PC-9 (cell line): ENCODE results near the gene OR2H1. TPM values are rescaled to one million over a fixed set of nuclear protein-coding genes. Genes with fewer than 3 reads are reported as not detected.

Experiments
- BruUV-seq: library from RNA; stranded (reverse); fragments of 400-500 nt; replicated peaks from 2 replicates; lab custom pipeline; 2021; lab: Mats Ljungman, UMichigan
- CTCF ChIA-PET: fragments of 300-600 bp; sonication (Branson Sonifier 250); formaldehyde crosslinking; loops from one replicate; lab custom pipeline; 2022; ENCODE audit warnings: antibody characterized with exemption; lab: Charles Lee
- POLR2A ChIA-PET: fragments of 300-600 bp; sonication (Branson Sonifier 250); formaldehyde crosslinking; loops from one replicate; lab custom pipeline; 2022; ENCODE audit warnings: antibody characterized with exemption; ENCODE audit not compliant: unreplicated experiment; lab: Charles Lee
- DNase-seq, 2 experiments: peaks; one replicate each; pipeline versions ENCODE4 v3.0.0 to v3.0.0-alpha.2; 2015 to 2022; ENCODE audit warnings: mixed read lengths in 1 of 2
- H2AFZ ChIP-seq: fragments of 200-600 bp; sonication (generic); 2 replicates; pipeline ENCODE4 v1.8.1; 2017; ENCODE audit warnings: antibody characterized with exemption
- H3F3A ChIP-seq: fragments of 200-600 bp; sonication (generic); 2 replicates; pipeline ENCODE4 v1.8.1; 2017; ENCODE audit warnings: antibody characterized with exemption, mild to moderate bottlenecking, low read depth; ENCODE audit not compliant: insufficient read depth
- H3K27ac ChIP-seq: fragments of 200-600 bp; sonication (generic); 2 replicates; pipeline ENCODE4 v1.6.1; 2016; ENCODE audit warnings: mixed run types
- H3K27me3 ChIP-seq: fragments of 200-600 bp; sonication (generic); 2 replicates; pipeline ENCODE4 v1.6.1; 2016; ENCODE audit warnings: low read depth, mixed run types; ENCODE audit not compliant: insufficient read depth
- H3K36me3 ChIP-seq: fragments of 200-600 bp; sonication (generic); 2 replicates; pipeline ENCODE4 v1.6.1; 2016; ENCODE audit warnings: low read depth, mixed run types
- H3K4me1 ChIP-seq: fragments of 200-600 bp; sonication (generic); replicated peaks from 2 replicates; pipeline ENCODE4 v1.6.1; 2016; ENCODE audit warnings: mixed run types; ENCODE audit not compliant: insufficient read depth
- H3K4me2 ChIP-seq: fragments of 200-600 bp; sonication (generic); 2 replicates; pipeline ENCODE4 v1.6.1; 2017; ENCODE audit warnings: mixed run types
- H3K4me3 ChIP-seq: fragments of 200-600 bp; sonication (generic); 2 replicates; pipeline ENCODE4 v1.6.1; 2016; ENCODE audit warnings: mixed run types
- H3K79me2 ChIP-seq: fragments of 200-600 bp; sonication (generic); 2 replicates; pipeline ENCODE4 v1.6.1; 2017; ENCODE audit warnings: low read depth, mixed run types
- H3K9me2 ChIP-seq: fragments of 200-600 bp; sonication (generic); 2 replicates; pipeline ENCODE4 v1.8.1; 2017; ENCODE audit warnings: mild to moderate bottlenecking; ENCODE audit not compliant: insufficient read depth
- H3K9me3 ChIP-seq: fragments of 200-600 bp; sonication (generic); 2 replicates; pipeline ENCODE4 v1.8.1; 2016; ENCODE audit warnings: low read depth; ENCODE audit not compliant: insufficient read depth
- H4K20me1 ChIP-seq: fragments of 200-600 bp; sonication (generic); 2 replicates; pipeline ENCODE4 v1.8.1; 2017; ENCODE audit not compliant: insufficient read depth
- EZH2 ChIP-seq: fragments of 200-600 bp; sonication (generic); IDR thresholded peaks from 2 replicates; pipeline ENCODE4 v1.8.0; 2017; ENCODE audit warnings: antibody characterized with exemption, low read depth
- intact Hi-C: fragments of 100-400 bp; cut with micrococcal nuclease; formaldehyde crosslinking; loops from one replicate; pipeline ENCODE4 v1.10.0; 2022; ENCODE audit not compliant: unreplicated experiment
- total RNA-seq: library from RNA; stranded (reverse); gene quantifications from 2 replicates; pipeline ENCODE4 v1.2.3, GENCODE V29; 2021
- TF ChIP-seq, protein P1 (sequence below): fragments of 200-600 bp; sonication (generic); conservative IDR thresholded peaks from 2 replicates; pipeline ENCODE4 v1.6.1; 2017; ENCODE audit warnings: mixed run types, antibody characterized with exemption, mild to moderate bottlenecking, moderate library complexity

The OR2H1 gene
- total RNA-seq, 1 experiment from 2014 or later = not detected

DNA sequence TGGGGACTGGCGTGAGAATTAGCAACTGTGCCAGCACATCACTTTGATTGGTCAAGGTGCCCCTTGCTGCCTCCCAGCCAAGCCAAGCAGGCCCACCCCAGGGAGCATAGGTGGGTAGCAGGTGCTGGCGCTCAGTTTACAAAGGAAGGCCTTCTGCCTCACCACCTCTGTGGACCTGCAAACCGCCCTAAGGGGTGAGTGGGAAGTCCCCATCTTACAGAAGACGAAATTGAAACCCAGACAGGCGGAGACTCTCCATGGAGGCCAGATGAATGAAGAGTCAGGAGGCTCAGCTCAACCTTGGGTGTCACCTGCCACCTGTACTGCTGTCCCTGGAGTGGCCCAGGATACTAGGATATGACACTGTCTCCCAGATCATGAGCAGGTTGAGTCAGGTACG, 52.3 kb downstream of the OR2H1 start:
- Histone ChIP-seq H3K9me3 (no peaks in the 10 kb centered on the region), H3K9me2 (no peaks in the 10 kb centered on the region), H2AFZ (no peak overlapping the region), H3K4me2 (no peak overlapping the region), H3K4me1 (no peaks in the 10 kb centered on the region), H4K20me1 (no peaks in the 10 kb centered on the region), H3F3A (no peaks in the 10 kb centered on the region), H3K36me3 (no peaks in the 10 kb centered on the region), H3K4me3 (no peak overlapping the region), H3K79me2 (no peaks in the 10 kb centered on the region), H3K27ac (no peak overlapping the region), H3K27me3 (0 out of 2 replicates have a peak, but pooled peaks cover 6% of the 10 kb centered on the region)
- ChIA-PET CTCF (no interaction called here), POLR2A (no interaction called here)
- DNase-seq = no peak
- TF ChIP-seq, protein P1, sequence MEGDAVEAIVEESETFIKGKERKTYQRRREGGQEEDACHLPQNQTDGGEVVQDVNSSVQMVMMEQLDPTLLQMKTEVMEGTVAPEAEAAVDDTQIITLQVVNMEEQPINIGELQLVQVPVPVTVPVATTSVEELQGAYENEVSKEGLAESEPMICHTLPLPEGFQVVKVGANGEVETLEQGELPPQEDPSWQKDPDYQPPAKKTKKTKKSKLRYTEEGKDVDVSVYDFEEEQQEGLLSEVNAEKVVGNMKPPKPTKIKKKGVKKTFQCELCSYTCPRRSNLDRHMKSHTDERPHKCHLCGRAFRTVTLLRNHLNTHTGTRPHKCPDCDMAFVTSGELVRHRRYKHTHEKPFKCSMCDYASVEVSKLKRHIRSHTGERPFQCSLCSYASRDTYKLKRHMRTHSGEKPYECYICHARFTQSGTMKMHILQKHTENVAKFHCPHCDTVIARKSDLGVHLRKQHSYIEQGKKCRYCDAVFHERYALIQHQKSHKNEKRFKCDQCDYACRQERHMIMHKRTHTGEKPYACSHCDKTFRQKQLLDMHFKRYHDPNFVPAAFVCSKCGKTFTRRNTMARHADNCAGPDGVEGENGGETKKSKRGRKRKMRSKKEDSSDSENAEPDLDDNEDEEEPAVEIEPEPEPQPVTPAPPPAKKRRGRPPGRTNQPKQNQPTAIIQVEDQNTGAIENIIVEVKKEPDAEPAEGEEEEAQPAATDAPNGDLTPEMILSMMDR = no peak
- no peak for TF ChIP-seq EZH2
- intact Hi-C loops = no loop called here
- BruUV-seq = no TSS peak

DNA sequence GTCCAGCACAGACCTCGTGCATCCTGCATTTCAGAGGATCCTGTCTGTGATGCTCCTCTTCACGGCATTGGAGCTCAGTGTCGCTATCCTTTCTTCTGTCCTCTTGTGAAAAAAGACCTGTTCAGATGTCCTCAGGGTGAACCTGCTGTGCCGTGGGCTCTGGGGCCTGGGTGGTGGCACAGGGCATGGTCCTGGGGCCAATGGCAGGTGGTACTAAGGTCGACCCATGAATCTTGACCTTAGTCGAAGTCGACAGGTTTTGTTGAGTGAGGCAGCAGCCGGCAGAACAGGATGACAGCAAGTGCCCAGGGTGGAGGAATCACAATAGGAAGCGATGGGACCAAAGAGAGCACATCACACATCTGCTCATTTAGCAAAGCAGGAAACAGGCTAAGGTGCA, 52.8 kb downstream of the OR2H1 start:
- no TSS peak for BruUV-seq
- Histone ChIP-seq H3K9me2 (no peaks in the 10 kb centered on the region), H3K79me2 (no peaks in the 10 kb centered on the region), H3K4me1 (no peaks in the 10 kb centered on the region), H2AFZ (no peak overlapping the region), H3K27me3 (0 out of 2 replicates have a peak, but pooled peaks cover 6% of the 10 kb centered on the region), H3K9me3 (no peaks in the 10 kb centered on the region), H3F3A (no peaks in the 10 kb centered on the region), H3K36me3 (no peaks in the 10 kb centered on the region), H4K20me1 (no peaks in the 10 kb centered on the region), H3K4me3 (no peak overlapping the region), H3K4me2 (no peak overlapping the region), H3K27ac (no peak overlapping the region)
- DNase-seq = no peak
- TF ChIP-seq, protein P1 = no peak
- TF ChIP-seq EZH2 = no peak
- intact Hi-C loops = no loop called here
- POLR2A ChIA-PET = no interaction called here
- CTCF ChIA-PET = no interaction called here

DNA sequence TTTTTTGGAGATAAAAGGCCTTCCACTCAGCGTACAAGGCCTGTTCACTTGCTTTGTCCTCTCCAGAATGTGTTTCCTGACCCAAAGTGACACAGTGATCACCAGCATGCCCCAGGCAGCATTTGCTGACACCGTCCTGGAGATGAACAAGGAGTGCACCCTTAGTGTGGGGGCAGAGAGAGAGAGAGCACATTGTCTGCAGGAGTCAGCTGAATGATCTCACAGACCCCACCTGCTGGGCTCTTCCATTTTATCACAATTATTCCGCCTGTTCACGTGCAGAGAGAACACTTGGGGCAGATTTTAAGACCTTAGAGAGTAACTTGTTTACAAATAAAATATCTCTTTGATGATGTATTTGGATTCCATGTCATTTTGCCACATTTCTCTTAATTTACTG, 53.2 kb downstream of the OR2H1 start:
- no peaks in the 10 kb centered on the region for H3K9me2 ChIP-seq
- no peaks in the 10 kb centered on the region for H3K36me3 ChIP-seq
- CTCF ChIA-PET = no interaction called here
- no peaks in the 10 kb centered on the region for H3K79me2 ChIP-seq
- H3K4me3 ChIP-seq = no peak overlapping the region
- 0 out of 2 replicates have a peak, but pooled peaks cover 6% of the 10 kb centered on the region for H3K27me3 ChIP-seq
- TF ChIP-seq, protein P1 = no peak
- no peak for TF ChIP-seq EZH2
- H4K20me1 ChIP-seq = no peaks in the 10 kb centered on the region
- intact Hi-C loops = no loop called here
- DNase-seq = no peak
- H3K4me1 ChIP-seq = no peaks in the 10 kb centered on the region
- POLR2A ChIA-PET = no interaction called here
- no peaks in the 10 kb centered on the region for H3K9me3 ChIP-seq
- H3F3A ChIP-seq = no peaks in the 10 kb centered on the region
- no TSS peak for BruUV-seq
- no peak overlapping the region for H3K27ac ChIP-seq
- H3K4me2 ChIP-seq = no peak overlapping the region
- no peak overlapping the region for H2AFZ ChIP-seq
